K562 treated with DMSO at 1 percent for 48 hours (cell line): ENCODE results near the gene ZNF691. TPM values are rescaled to one million over a fixed set of nuclear protein-coding genes. Genes with fewer than 3 reads are reported as not detected.

Experiments
- total RNA-seq: library from RNA; unstranded; fragments of 300-600 nt; gene quantifications from 2 replicates; pipeline ENCODE4 v1.2.3, GENCODE V29; 2022; ENCODE audit warnings: low replicate concordance; ENCODE audit errors: extremely low read depth

Gene ZNF691
- total RNA-seq = not detected in 2 replicates

GRCh38 chr1:42846257-42847110 lies at the start of gene ZNF691:
Gene ZNF691, plus strand, starts transcription at chr1:42846613. Its CDS starts 3,046 bp downstream, at chr1:42849659.

GRCh38 chr1:42816585-42817439 lies 29.6 kb upstream of the ZNF691 start, which contains the start of the genes ERMAP and SVBP:
Gene ERMAP, plus strand, starts transcription at chr1:42817122. Its CDS starts 13,327 bp downstream, at chr1:42830449.
Gene SVBP, minus strand, starts transcription at chr1:42817397. Its CDS starts 853 bp downstream, at chr1:42816544.

Other genes with a start within 250 kb of the ZNF691 start
- not detected in 2 replicates for gene PPIH, start 188.2 kb upstream of the ZNF691 start, total RNA-seq
- 639 and 731 TPM in 2 replicates for gene YBX1, start 164.2 kb upstream of the ZNF691 start, total RNA-seq
- gene CLDN19, start 106.4 kb upstream of the ZNF691 start, total RNA-seq = not detected in 2 replicates
- 281 TPM in 1 of 2 replicates, not detected in the other for gene P3H1, start 79.6 kb upstream of the ZNF691 start, total RNA-seq
- not detected in 2 replicates for gene C1orf50, start 79.4 kb upstream of the ZNF691 start, total RNA-seq
- gene TMEM269, start 61.6 kb upstream of the ZNF691 start, total RNA-seq = not detected in 2 replicates
- not detected in 2 replicates for gene ERMAP, start 29.5 kb upstream of the ZNF691 start, total RNA-seq
- not detected in 2 replicates for gene SVBP, start 29.2 kb upstream of the ZNF691 start, total RNA-seq
- gene SLC2A1, start 112.3 kb downstream of the ZNF691 start, total RNA-seq = 1,332 TPM in 1 of 2 replicates, not detected in the other